Measurements from ENCODE around the gene WNK4. TPM values are rescaled to one million over a fixed set of nuclear protein-coding genes. Genes with fewer than 3 reads are reported as not detected.
A peak's percentile ranks its signal among the peaks of the same experiment; 100 is the strongest.

Gene WNK4
- total RNA-seq, 2 experiments from 2014 or later: 0.17 to 0.41 TPM

DNA sequence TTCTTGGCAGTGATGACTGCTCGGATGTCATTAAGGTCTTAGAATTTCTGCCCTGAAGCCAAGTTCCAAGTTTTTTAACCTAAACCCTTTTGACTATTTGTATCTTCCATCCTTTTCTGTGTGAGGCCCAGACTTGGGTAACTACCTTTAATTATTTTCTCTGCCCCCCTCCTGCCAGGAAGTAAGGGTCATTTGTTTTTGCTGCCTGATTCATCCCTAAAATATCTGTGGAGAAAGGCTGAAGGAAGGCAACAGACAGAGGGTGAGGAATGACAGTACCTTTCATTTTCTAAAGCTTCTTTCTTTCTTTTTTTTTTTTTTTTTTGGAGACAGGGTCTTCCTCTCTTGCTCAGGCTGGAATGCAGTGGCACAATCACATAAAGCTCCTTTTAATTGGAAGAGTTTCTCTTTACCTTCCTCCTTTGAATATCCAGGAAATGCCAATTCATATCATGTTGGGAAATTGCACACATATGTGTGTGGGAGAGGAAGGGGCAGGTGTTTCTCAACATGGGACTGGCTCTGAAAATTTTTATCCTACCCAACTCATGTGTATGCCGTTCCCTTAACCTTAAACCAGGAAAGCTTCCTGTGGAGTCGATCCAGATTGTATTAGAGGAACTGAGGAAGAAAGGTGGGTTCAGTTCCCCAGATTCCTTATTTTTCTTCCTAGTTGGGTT is 6.2 kb upstream of the WNK4 start:
- intact Hi-C loops (cut with micrococcal nuclease): no loop called here
- peaks cover 31% of the 10 kb centered on the region for H3K36me3 Mint-ChIP-seq (ENCODE audit: low read depth)
- CTCF ChIA-PET: interaction anchor here (0.6 to 2.5 kb wide), 6 partner anchors 11 to 196 kb away, joined by 3 to 11 read pairs (median 8); partner anchors contain the start of genes BECN1, PSMC3IP and RAMP2
- H3K4me3 Mint-ChIP-seq: peak overlapping the region; percentile 99
- DNase-seq: no peak
- peak overlapping the region; percentile 92 for H3K27ac Mint-ChIP-seq
- H3K4me1 Mint-ChIP-seq (ENCODE audit: low read depth): peaks cover 25% of the 10 kb centered on the region
- no peaks in the 10 kb centered on the region for H3K9me3 Mint-ChIP-seq
- H3K27me3 Mint-ChIP-seq (ENCODE audit: low read depth): no peaks in the 10 kb centered on the region

GRCh38 chr17:42775534-42776098 is 4.8 kb upstream of the WNK4 start:
- H3K36me3 Mint-ChIP-seq (ENCODE audit: low read depth): peaks cover 38% of the 10 kb centered on the region
- DNase-seq: no peak
- H3K27ac Mint-ChIP-seq: no peak overlapping the region
- CTCF ChIA-PET: interaction anchor here (0.6 kb wide), 1 partner anchor 692 kb away, joined by 4 read pairs; no protein-coding TSS in a partner anchor
- H3K4me3 Mint-ChIP-seq: no peak overlapping the region
- H3K9me3 Mint-ChIP-seq: no peaks in the 10 kb centered on the region
- no peaks in the 10 kb centered on the region for H3K27me3 Mint-ChIP-seq (ENCODE audit: low read depth)
- intact Hi-C loops (cut with micrococcal nuclease): no loop called here
- H3K4me1 Mint-ChIP-seq (ENCODE audit: low read depth): peaks cover 25% of the 10 kb centered on the region

DNA sequence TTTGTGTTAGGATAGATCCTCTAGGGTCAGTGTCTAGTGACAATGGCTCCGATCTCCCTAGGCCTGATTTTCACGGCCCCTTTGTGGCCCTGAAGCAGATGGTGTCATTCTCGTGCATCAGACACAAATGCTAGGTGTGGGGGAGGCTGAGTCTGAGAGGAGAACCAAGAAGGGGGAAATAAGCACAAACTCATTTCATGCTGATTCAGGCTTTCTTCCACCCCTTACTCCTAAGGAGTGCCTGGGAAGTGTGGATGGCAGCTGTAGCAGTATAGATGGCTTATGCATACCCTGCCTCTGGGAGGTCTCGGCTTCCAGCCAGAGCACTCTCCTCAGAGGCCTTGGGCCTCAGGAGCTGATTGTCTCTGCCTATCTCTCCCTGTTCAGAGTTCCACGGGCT is 1.8 kb upstream of the WNK4 start:
- H3K9me3 Mint-ChIP-seq: no peaks in the 10 kb centered on the region
- DNase-seq: no peak
- H3K36me3 Mint-ChIP-seq (ENCODE audit: low read depth): peaks cover 35% of the 10 kb centered on the region
- intact Hi-C loops (cut with micrococcal nuclease): no loop called here
- no peak overlapping the region for H3K27ac Mint-ChIP-seq
- H3K4me3 Mint-ChIP-seq: no peak overlapping the region
- H3K4me1 Mint-ChIP-seq (ENCODE audit: low read depth): peaks cover 25% of the 10 kb centered on the region
- peaks cover 25% of the 10 kb centered on the region for H3K27me3 Mint-ChIP-seq (ENCODE audit: low read depth)
- CTCF ChIA-PET: no interaction called here

GRCh38 chr17:42779304-42779935 is 990 bp upstream of the WNK4 start:
- CTCF ChIA-PET: no interaction called here

GRCh38 chr17:42780851-42781638 is 635 bp downstream of the WNK4 start:
- Mint-ChIP-seq H3K36me3 (ENCODE audit: low read depth) (peaks cover 19% of the 10 kb centered on the region), H3K4me1 (ENCODE audit: low read depth) (peaks cover 29% of the 10 kb centered on the region), H3K9me3 (no peaks in the 10 kb centered on the region), H3K27ac (no peak overlapping the region), H3K27me3 (ENCODE audit: low read depth) (peaks cover 47% of the 10 kb centered on the region), H3K4me3 (no peak overlapping the region)
- CTCF ChIA-PET: interaction anchor here (1.0 kb wide), 1 partner anchor 41 kb away, joined by 3 read pairs; no protein-coding TSS in a partner anchor
- DNase-seq: no peak
- intact Hi-C loops (cut with micrococcal nuclease): no loop called here

More at GRCh38 chr17:42779304-42779935, 990 bp upstream of the WNK4 start:
- Mint-ChIP-seq H3K27ac (no peak overlapping the region), H3K9me3 (no peaks in the 10 kb centered on the region), H3K4me1 (ENCODE audit: low read depth) (peaks cover 21% of the 10 kb centered on the region), H3K27me3 (ENCODE audit: low read depth) (peaks cover 32% of the 10 kb centered on the region), H3K4me3 (no peak overlapping the region), H3K36me3 (ENCODE audit: low read depth) (peaks cover 30% of the 10 kb centered on the region)
- no peak for DNase-seq
- intact Hi-C loops (cut with micrococcal nuclease): no loop called here

GRCh38 chr17:42781639-42782165 is 1.3 kb downstream of the WNK4 start:
- Mint-ChIP-seq H3K27me3 (ENCODE audit: low read depth) (peaks cover 52% of the 10 kb centered on the region), H3K36me3 (ENCODE audit: low read depth) (peaks cover 15% of the 10 kb centered on the region), H3K27ac (no peak overlapping the region), H3K9me3 (no peaks in the 10 kb centered on the region), H3K4me1 (ENCODE audit: low read depth) (peaks cover 29% of the 10 kb centered on the region), H3K4me3 (no peak overlapping the region)
- intact Hi-C loops (cut with micrococcal nuclease): no loop called here
- CTCF ChIA-PET: interaction anchor here (0.8 kb wide), 1 partner anchor 101 kb away, joined by 3 read pairs; no protein-coding TSS in a partner anchor
- no peak for DNase-seq

GRCh38 chr17:42782166-42783061 is 2.0 kb downstream of the WNK4 start:
- Mint-ChIP-seq H3K4me1 (ENCODE audit: low read depth) (peaks cover 29% of the 10 kb centered on the region), H3K27ac (no peak overlapping the region), H3K36me3 (ENCODE audit: low read depth) (peaks cover 12% of the 10 kb centered on the region), H3K4me3 (no peak overlapping the region), H3K9me3 (no peaks in the 10 kb centered on the region), H3K27me3 (ENCODE audit: low read depth) (peaks cover 56% of the 10 kb centered on the region)
- DNase-seq: no peak
- CTCF ChIA-PET: interaction anchor here (0.5 to 0.8 kb wide), 2 partner anchors 24 to 102 kb away, joined by 3 to 5 read pairs; no protein-coding TSS in a partner anchor
- intact Hi-C loops (cut with micrococcal nuclease): no loop called here

DNA sequence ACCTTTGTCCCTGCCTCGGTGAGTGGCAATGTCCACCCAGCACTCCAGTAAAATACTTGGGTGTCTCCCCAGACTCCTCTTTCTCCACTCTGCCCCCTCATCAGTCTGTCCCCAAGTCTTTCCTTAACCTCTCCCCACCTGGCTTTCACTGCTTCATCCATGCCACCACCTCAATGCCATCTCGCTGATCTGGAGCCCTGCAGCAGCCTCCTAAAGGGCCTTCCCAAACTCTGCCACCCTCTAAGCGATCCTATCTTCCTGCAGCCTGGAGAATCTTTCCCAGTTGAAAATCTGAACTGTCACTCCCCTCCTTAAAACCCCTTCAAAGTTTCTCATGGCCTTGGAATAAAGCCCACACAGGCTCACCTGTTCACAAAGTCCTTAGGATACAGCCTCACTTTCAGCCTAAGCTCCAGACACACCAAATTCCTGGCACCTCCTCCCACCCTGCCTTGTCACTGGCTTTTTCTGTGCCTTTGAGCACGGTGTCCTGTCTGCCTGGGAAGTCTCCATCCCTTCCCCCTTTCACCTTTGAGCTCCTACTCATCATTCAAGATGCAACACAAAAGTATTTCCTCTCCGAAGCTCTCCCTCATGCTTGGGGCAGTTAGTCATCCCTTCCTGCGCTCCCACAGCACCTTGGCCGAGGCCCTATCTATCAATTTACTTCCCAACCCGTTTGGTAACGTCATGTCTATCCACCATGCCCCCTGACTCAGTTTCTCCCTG is 2.8 kb downstream of the WNK4 start:
- Mint-ChIP-seq H3K27me3 (ENCODE audit: low read depth) (peaks cover 60% of the 10 kb centered on the region), H3K27ac (no peak overlapping the region), H3K36me3 (ENCODE audit: low read depth) (peaks cover 8% of the 10 kb centered on the region), H3K9me3 (no peaks in the 10 kb centered on the region), H3K4me1 (ENCODE audit: low read depth) (peaks cover 29% of the 10 kb centered on the region), H3K4me3 (no peak overlapping the region)
- CTCF ChIA-PET: interaction anchor here (0.5 kb wide), 1 partner anchor 24 kb away, joined by 5 read pairs; no protein-coding TSS in a partner anchor
- no peak for DNase-seq
- intact Hi-C loops (cut with micrococcal nuclease): no loop called here

DNA sequence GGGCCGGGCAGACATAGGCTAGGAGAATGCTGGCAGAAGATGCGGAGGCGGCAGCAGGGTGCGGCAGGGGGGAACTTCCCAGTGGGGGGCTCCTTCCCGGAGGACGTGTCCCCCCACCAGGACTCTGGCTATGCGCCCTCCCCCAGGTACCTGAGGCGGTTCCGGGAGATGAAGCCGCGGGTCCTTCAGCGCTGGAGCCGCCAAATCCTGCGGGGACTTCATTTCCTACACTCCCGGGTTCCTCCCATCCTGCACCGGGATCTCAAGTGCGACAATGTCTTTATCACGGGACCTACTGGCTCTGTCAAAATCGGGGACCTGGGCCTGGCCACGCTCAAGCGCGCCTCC is 3.4 kb downstream of the WNK4 start:
- CTCF ChIA-PET: no interaction called here
- Mint-ChIP-seq H3K4me1 (ENCODE audit: low read depth) (peaks cover 29% of the 10 kb centered on the region), H3K36me3 (ENCODE audit: low read depth) (peaks cover 8% of the 10 kb centered on the region), H3K4me3 (no peak overlapping the region), H3K9me3 (no peaks in the 10 kb centered on the region), H3K27me3 (ENCODE audit: low read depth) (peaks cover 60% of the 10 kb centered on the region), H3K27ac (no peak overlapping the region)
- no peak for DNase-seq
- intact Hi-C loops (cut with micrococcal nuclease): no loop called here

GRCh38 chr17:42784409-42784808 is 4.0 kb downstream of the WNK4 start:
- no peak overlapping the region for H3K4me3 Mint-ChIP-seq
- H3K4me1 Mint-ChIP-seq (ENCODE audit: low read depth): peaks cover 29% of the 10 kb centered on the region
- H3K9me3 Mint-ChIP-seq: no peaks in the 10 kb centered on the region
- peaks cover 60% of the 10 kb centered on the region for H3K27me3 Mint-ChIP-seq (ENCODE audit: low read depth)
- CTCF ChIA-PET: no interaction called here
- intact Hi-C loops (cut with micrococcal nuclease): no loop called here
- H3K36me3 Mint-ChIP-seq (ENCODE audit: low read depth): peaks cover 5% of the 10 kb centered on the region
- no peak for DNase-seq
- no peak overlapping the region for H3K27ac Mint-ChIP-seq
